Astrocyte (in vitro differentiated cells and primary cell): ENCODE measurements around the gene TMEM120B. TPM values are rescaled to one million over a fixed set of nuclear protein-coding genes. Genes with fewer than 3 reads are reported as not detected.

ENCODE experiments used
- DNase-seq: peaks from one replicate; pipeline ENCODE4 v3.0.0-alpha.2; 2010; ENCODE audit warnings: low read depth
- FAIRE-seq: peaks from 2 replicates; lab custom pipeline; 2011; peaks lifted over from hg19 to GRCh38; lab: Jason Lieb, UNC
- H2AFZ ChIP-seq: 2 replicates; pipeline ENCODE4 v1.6.0; 2012; ENCODE audit warnings: low read depth, low read length, inconsistent platforms
- H3K27ac ChIP-seq: 2 replicates; pipeline ENCODE4 v1.5.1; 2011; ENCODE audit warnings: low read depth, low read length, inconsistent platforms
- H3K27me3 ChIP-seq: 2 replicates; pipeline ENCODE4 v1.6.0; 2011; ENCODE audit warnings: low read length, inconsistent platforms; ENCODE audit not compliant: insufficient read depth
- H3K36me3 ChIP-seq: 2 replicates; pipeline ENCODE4 v1.5.1; 2011; ENCODE audit warnings: low read length, inconsistent platforms; ENCODE audit not compliant: insufficient read depth
- H3K4me1 ChIP-seq: 2 replicates; pipeline ENCODE4 v1.5.1; 2011; ENCODE audit warnings: low read length, inconsistent platforms; ENCODE audit not compliant: insufficient read depth
- H3K4me2 ChIP-seq: 2 replicates; pipeline ENCODE4 v1.6.0; 2012; ENCODE audit warnings: low read length, inconsistent platforms
- H3K4me3 ChIP-seq: 2 replicates; pipeline ENCODE4 v1.5.1; 2011; ENCODE audit warnings: low read depth, mild to moderate bottlenecking, low read length, inconsistent platforms; ENCODE audit not compliant: insufficient read depth
- H3K79me2 ChIP-seq: 2 replicates; pipeline ENCODE4 v1.6.0; 2012; ENCODE audit warnings: mild to moderate bottlenecking, low read length, inconsistent platforms; ENCODE audit not compliant: insufficient read depth
- H3K9ac ChIP-seq: 2 replicates; pipeline ENCODE4 v1.6.0; 2012; ENCODE audit warnings: mild to moderate bottlenecking, low read length, inconsistent platforms
- H3K9me3 ChIP-seq: 2 replicates; pipeline ENCODE4 v1.5.1; 2012; ENCODE audit warnings: low read depth, mild to moderate bottlenecking, low read length, inconsistent platforms; ENCODE audit not compliant: insufficient read depth
- H4K20me1 ChIP-seq: 2 replicates; pipeline ENCODE4 v1.6.0; 2012; ENCODE audit warnings: low read length, inconsistent platforms; ENCODE audit not compliant: insufficient read depth
- H3K27ac Mint-ChIP-seq: one replicate; pipeline ENCODE4 v1.8.0; 2021; ENCODE audit warnings: mild to moderate bottlenecking, mixed read lengths; ENCODE audit not compliant: unreplicated experiment
- H3K27me3 Mint-ChIP-seq: one replicate; pipeline ENCODE4 v1.8.0; 2021; ENCODE audit warnings: low read depth, mixed read lengths; ENCODE audit not compliant: unreplicated experiment
- H3K36me3 Mint-ChIP-seq: one replicate; pipeline ENCODE4 v1.8.0; 2021; ENCODE audit warnings: low read depth, mixed read lengths; ENCODE audit not compliant: unreplicated experiment
- H3K4me1 Mint-ChIP-seq: one replicate; pipeline ENCODE4 v1.8.0; 2021; ENCODE audit warnings: low read depth, mixed read lengths; ENCODE audit not compliant: unreplicated experiment
- H3K4me3 Mint-ChIP-seq: one replicate; pipeline ENCODE4 v1.8.0; 2021; ENCODE audit warnings: mild to moderate bottlenecking, moderate library complexity, mixed read lengths; ENCODE audit not compliant: unreplicated experiment
- H3K9me3 Mint-ChIP-seq: one replicate; pipeline ENCODE4 v1.8.0; 2021; ENCODE audit warnings: mild to moderate bottlenecking, mixed read lengths; ENCODE audit not compliant: unreplicated experiment
- CTCF ChIP-seq: IDR thresholded peaks from 2 replicates; pipeline ENCODE4 v1.5.1; 2011; ENCODE audit warnings: low read depth, mild to moderate bottlenecking, inconsistent platforms, low read length, moderate library complexity; ENCODE audit not compliant: insufficient read depth
- EZH2 ChIP-seq: IDR thresholded peaks from 2 replicates; pipeline ENCODE4 v1.6.1; 2012; ENCODE audit warnings: mild to moderate bottlenecking, low read length, inconsistent platforms; ENCODE audit not compliant: insufficient read depth
- total RNA-seq: library from RNA; stranded (reverse); gene quantifications from 2 replicates; pipeline ENCODE4 v1.2.1, GENCODE V29; 2021

TMEM120B gene
- total RNA-seq, 1 donor from 2014 or later: 36.0 TPM

DNA sequence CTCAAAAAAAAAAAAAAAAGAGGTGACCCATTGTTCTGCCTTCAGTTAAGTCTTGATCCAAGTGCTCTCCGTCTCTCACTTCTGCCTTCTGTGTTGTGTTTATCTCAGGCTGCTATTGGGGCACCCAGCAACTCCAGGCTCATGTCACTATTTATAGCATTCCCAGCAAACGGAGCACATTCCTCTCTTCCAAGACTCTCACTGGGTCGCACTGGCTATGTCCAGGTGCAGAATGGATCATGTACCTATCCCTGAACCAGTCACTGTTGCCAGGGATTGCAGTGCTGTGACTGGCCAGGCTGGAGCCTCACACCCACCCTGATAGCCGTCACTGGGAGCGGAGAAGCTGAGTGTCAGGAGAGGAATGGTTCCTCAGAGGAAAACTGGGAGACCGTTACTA is 49.7 kb downstream of the TMEM120B start:
- peaks cover 24% of the 10 kb centered on the region for H3K4me1 Mint-ChIP-seq
- no peak overlapping the region for H3K4me3 ChIP-seq
- H3K4me1 ChIP-seq: peaks cover 25% of the 10 kb centered on the region
- H3K9me3 ChIP-seq: no peaks in the 10 kb centered on the region
- H3K27ac ChIP-seq: no peak overlapping the region
- peak; percentile 34 for DNase-seq
- no peaks in the 10 kb centered on the region for H3K9me3 Mint-ChIP-seq
- no peaks in the 10 kb centered on the region for H3K27me3 ChIP-seq
- no peak overlapping the region for H3K4me2 ChIP-seq
- peak overlapping the region; percentile 52 for H3K4me3 Mint-ChIP-seq
- H3K27me3 Mint-ChIP-seq: no peaks in the 10 kb centered on the region
- H3K36me3 ChIP-seq: no peaks in the 10 kb centered on the region
- H4K20me1 ChIP-seq: no peaks in the 10 kb centered on the region
- peak overlapping the region; percentile 98 for H3K27ac Mint-ChIP-seq
- H3K36me3 Mint-ChIP-seq: peaks cover 17% of the 10 kb centered on the region
- no peak for FAIRE-seq
- TF ChIP-seq EZH2: no peak
- no peak for TF ChIP-seq CTCF
- H3K79me2 ChIP-seq: no peaks in the 10 kb centered on the region
- no peak overlapping the region for H2AFZ ChIP-seq
- H3K9ac ChIP-seq: no peak overlapping the region

- Histone ChIP-seq H4K20me1 (no peaks in the 10 kb centered on the region), H3K9me3 (no peaks in the 10 kb centered on the region), H3K4me2 (no peak overlapping the region), H3K9ac (no peak overlapping the region), H3K4me3 (no peak overlapping the region), H3K79me2 (no peaks in the 10 kb centered on the region), H2AFZ (no peak overlapping the region), H3K36me3 (no peaks in the 10 kb centered on the region), H3K27me3 (no peaks in the 10 kb centered on the region), H3K4me1 (peaks cover 36% of the 10 kb centered on the region), H3K27ac (no peak overlapping the region)
- Mint-ChIP-seq H3K4me3 (no peak overlapping the region), H3K9me3 (no peaks in the 10 kb centered on the region), H3K27me3 (no peaks in the 10 kb centered on the region), H3K36me3 (peaks cover 18% of the 10 kb centered on the region), H3K4me1 (peaks cover 33% of the 10 kb centered on the region), H3K27ac (no peak overlapping the region)
- FAIRE-seq: no peak
- no peak for DNase-seq
- TF ChIP-seq CTCF (no peak), EZH2 (no peak)
Observed at GRCh38 chr12:121764808-121765207, 52.3 kb downstream of the TMEM120B start.

DNA sequence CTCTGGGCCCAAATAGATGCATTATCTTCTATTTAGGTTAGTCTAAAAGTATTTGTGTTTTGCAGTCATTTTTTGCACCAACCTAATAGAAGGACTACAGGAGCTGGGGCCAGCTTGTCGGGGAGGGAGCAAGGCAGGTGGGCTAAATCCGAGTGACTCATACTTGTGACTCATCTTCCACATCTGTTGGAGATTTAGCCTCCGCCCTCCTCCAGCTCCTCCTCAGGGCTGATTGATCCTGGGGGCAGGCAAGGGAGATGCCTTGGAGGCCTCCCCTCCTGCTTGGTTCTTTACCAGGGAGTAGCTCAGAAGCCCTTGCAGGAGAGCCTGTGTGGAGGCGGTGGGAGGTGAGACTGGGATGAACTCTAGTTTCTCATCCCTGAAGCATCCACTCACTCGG is 53.0 kb downstream of the TMEM120B start:
- Histone ChIP-seq H3K9me3 (no peaks in the 10 kb centered on the region), H3K27me3 (no peaks in the 10 kb centered on the region), H3K9ac (peak overlapping the region; percentile 16), H3K4me1 (peaks cover 36% of the 10 kb centered on the region), H3K79me2 (no peaks in the 10 kb centered on the region), H2AFZ (no peak overlapping the region), H3K27ac (peak overlapping the region; percentile 55), H3K4me3 (no peak overlapping the region), H3K4me2 (peak overlapping the region; percentile 52), H3K36me3 (no peaks in the 10 kb centered on the region), H4K20me1 (no peaks in the 10 kb centered on the region)
- no peak overlapping the region for H3K4me3 Mint-ChIP-seq
- H3K27me3 Mint-ChIP-seq: no peaks in the 10 kb centered on the region
- no peak for TF ChIP-seq EZH2
- peak overlapping the region; percentile 66 for H3K27ac Mint-ChIP-seq
- DNase-seq (peak; percentile 92), FAIRE-seq (no peak)
- peaks cover 35% of the 10 kb centered on the region for H3K4me1 Mint-ChIP-seq
- H3K9me3 Mint-ChIP-seq: no peaks in the 10 kb centered on the region
- H3K36me3 Mint-ChIP-seq: peaks cover 17% of the 10 kb centered on the region
